Neural cell (in vitro differentiated cells): ENCODE data around the gene FHOD3. TPM values are rescaled to one million over a fixed set of nuclear protein-coding genes. Genes with fewer than 3 reads are reported as not detected.

ENCODE experiments used
- H2AFZ ChIP-seq: fragments of 200-600, 300-800 bp; sonication (generic), shearing (Covaris generic); 2 replicates; pipeline ENCODE4 v1.6.0; 2014; ENCODE audit warnings: low read depth, mild to moderate bottlenecking, antibody characterized with exemption, low read length, moderate library complexity
- H3F3A ChIP-seq: fragments of 200-600 bp; shearing (Covaris generic); 2 replicates; pipeline ENCODE4 v1.6.1; 2016; ENCODE audit warnings: mild to moderate bottlenecking, moderate library complexity, mixed read lengths, antibody characterized with exemption, low read length; ENCODE audit not compliant: insufficient read depth, poor library complexity, severe bottlenecking
- H3K27ac ChIP-seq: fragments of 200-600, 300-800 bp; sonication (generic), shearing (Covaris generic); 2 replicates; pipeline ENCODE4 v1.5.1; 2014; ENCODE audit warnings: mild to moderate bottlenecking, low read length, moderate library complexity
- H3K27me3 ChIP-seq: fragments of 300-800, 200-600 bp; sonication (generic), shearing (Covaris generic); 2 replicates; pipeline ENCODE4 v1.6.0; 2014; ENCODE audit warnings: mild to moderate bottlenecking, low read depth, low read length, moderate library complexity; ENCODE audit not compliant: insufficient read depth
- H3K36me3 ChIP-seq: fragments of 300-800, 200-600 bp; sonication (generic), shearing (Covaris generic); 2 replicates; pipeline ENCODE4 v1.5.1; 2014; ENCODE audit warnings: mild to moderate bottlenecking, antibody characterized with exemption, low read length, moderate library complexity; ENCODE audit not compliant: insufficient read depth
- H3K4me2 ChIP-seq: fragments of 300-800, 200-600 bp; sonication (generic), shearing (Covaris generic); 2 replicates; pipeline ENCODE4 v1.6.0; 2014; ENCODE audit warnings: mild to moderate bottlenecking, low read length
- H3K4me3 ChIP-seq: fragments of 300-800, 200-600 bp; sonication (generic), shearing (Covaris generic); 2 replicates; pipeline ENCODE4 v1.5.1; 2014; ENCODE audit warnings: mild to moderate bottlenecking, low read length, moderate library complexity
- H3K79me2 ChIP-seq: fragments of 200-600 bp; shearing (Covaris generic); replicated peaks from 2 replicates; pipeline ENCODE4 v1.6.0; 2014; ENCODE audit warnings: mild to moderate bottlenecking, low read length, moderate library complexity; ENCODE audit not compliant: insufficient read depth
- H3K9ac ChIP-seq: fragments of 300-800, 200-600 bp; sonication (generic), shearing (Covaris generic); 2 replicates; pipeline ENCODE4 v1.6.1; 2016; ENCODE audit warnings: mild to moderate bottlenecking, low read length, mixed read lengths
- H3K9me2 ChIP-seq: fragments of 200-600 bp; shearing (Covaris generic); 2 replicates; pipeline ENCODE4 v1.6.1; 2016; ENCODE audit warnings: mild to moderate bottlenecking, low read length, mixed read lengths; ENCODE audit not compliant: insufficient read depth
- H3K9me3 ChIP-seq: fragments of 200-600, 300-800 bp; sonication (generic), shearing (Covaris generic); 2 replicates; pipeline ENCODE4 v1.6.1; 2016; ENCODE audit warnings: mild to moderate bottlenecking, mixed run types, low read length, moderate library complexity, mixed read lengths
- H4K20me1 ChIP-seq: fragments of 200-600 bp; shearing (Covaris generic); 2 replicates; pipeline ENCODE4 v1.6.1; 2016; ENCODE audit warnings: mild to moderate bottlenecking, mixed run types; ENCODE audit not compliant: insufficient read depth
- EP300 ChIP-seq: fragments of 450-650 bp; conservative IDR thresholded peaks from 2 replicates; pipeline ENCODE4 v1.6.1; 2014; ENCODE audit warnings: antibody characterized with exemption, mild to moderate bottlenecking, moderate library complexity; ENCODE audit not compliant: poor library complexity, severe bottlenecking
- EZH2 ChIP-seq: fragments of 200-600, 300-800 bp; shearing (Covaris generic), sonication (generic); IDR thresholded peaks from 2 replicates; pipeline ENCODE4 v1.6.1; 2014; ENCODE audit warnings: antibody characterized with exemption, low read length, borderline replicate concordance, mild to moderate bottlenecking; ENCODE audit not compliant: insufficient read depth, poor library complexity, severe bottlenecking
- MXI1 ChIP-seq: fragments of 450-650 bp; conservative IDR thresholded peaks from 2 replicates; pipeline ENCODE4 v1.6.1; 2014; ENCODE audit warnings: antibody characterized with exemption, mild to moderate bottlenecking; ENCODE audit not compliant: poor library complexity, severe bottlenecking
- POLR2AphosphoS5 ChIP-seq: IDR thresholded peaks from 2 replicates; pipeline ENCODE4 v1.6.1; 2012
- RAD21 ChIP-seq: fragments of 450-650 bp; conservative IDR thresholded peaks from 2 replicates; pipeline ENCODE4 v1.6.1; 2014; ENCODE audit warnings: antibody characterized with exemption, mild to moderate bottlenecking, moderate library complexity
- REST ChIP-seq: IDR thresholded peaks from 2 replicates; pipeline ENCODE4 v1.6.1; 2012; ENCODE audit warnings: borderline replicate concordance
- SMC3 ChIP-seq: fragments of 450-650 bp; conservative IDR thresholded peaks from 2 replicates; pipeline ENCODE4 v1.6.1; 2014; ENCODE audit warnings: antibody characterized with exemption, mild to moderate bottlenecking, moderate library complexity; ENCODE audit not compliant: poor library complexity
- TAF1 ChIP-seq: IDR thresholded peaks from 2 replicates; pipeline ENCODE4 v1.6.1; 2012; ENCODE audit warnings: low read depth
- polyA plus RNA-seq: library from polyadenylated mRNA; depleted of rRNA; stranded (reverse); fragments of >200 nt; gene quantifications from 2 replicates; pipeline ENCODE4 v1.2.3, GENCODE V29; 2014
- TF ChIP-seq, protein P1 (sequence below): fragments of 450-650 bp; IDR thresholded peaks from 2 replicates; pipeline ENCODE4 v1.5.1; 2014; ENCODE audit warnings: antibody characterized with exemption, mild to moderate bottlenecking, moderate library complexity; ENCODE audit not compliant: poor library complexity, severe bottlenecking

Gene FHOD3
- polyA plus RNA-seq, 1 donor from 2014 or later: 19.4 TPM

DNA sequence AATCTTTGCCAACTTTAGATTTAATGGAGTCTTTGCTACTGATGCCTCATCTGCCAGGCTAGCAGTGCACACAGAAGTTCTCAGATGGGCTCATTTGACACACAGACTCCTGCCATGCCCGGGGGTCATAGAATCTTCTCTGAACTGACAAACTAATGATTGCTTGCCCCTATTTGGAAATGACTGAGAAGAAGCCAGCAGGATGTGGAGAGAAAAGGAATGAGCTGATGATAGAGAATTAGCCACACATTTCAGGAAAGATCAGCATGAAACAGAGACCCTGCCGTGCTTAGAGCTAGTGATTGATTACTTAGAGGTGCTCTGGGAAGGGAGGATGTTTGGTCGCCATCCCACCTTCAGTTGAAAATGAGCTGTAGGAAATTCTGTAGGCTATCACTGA, 352.8 kb downstream of the FHOD3 start:
- Histone ChIP-seq H3K4me2 (no peak overlapping the region), H3K9me2 (no peaks in the 10 kb centered on the region), H3F3A (no peaks in the 10 kb centered on the region), H3K4me3 (no peak overlapping the region), H3K36me3 (no peaks in the 10 kb centered on the region), H3K27me3 (no peaks in the 10 kb centered on the region), H4K20me1 (no peaks in the 10 kb centered on the region), H3K9me3 (no peaks in the 10 kb centered on the region), H3K27ac (no peak overlapping the region), H3K79me2 (no peaks in the 10 kb centered on the region), H3K9ac (no peak overlapping the region), H2AFZ (no peak overlapping the region)
- TF ChIP-seq EZH2 (no peak), TAF1 (no peak), POLR2AphosphoS5 (no peak), RAD21 (no peak), SMC3 (no peak), REST (no peak), EP300 (no peak)

DNA sequence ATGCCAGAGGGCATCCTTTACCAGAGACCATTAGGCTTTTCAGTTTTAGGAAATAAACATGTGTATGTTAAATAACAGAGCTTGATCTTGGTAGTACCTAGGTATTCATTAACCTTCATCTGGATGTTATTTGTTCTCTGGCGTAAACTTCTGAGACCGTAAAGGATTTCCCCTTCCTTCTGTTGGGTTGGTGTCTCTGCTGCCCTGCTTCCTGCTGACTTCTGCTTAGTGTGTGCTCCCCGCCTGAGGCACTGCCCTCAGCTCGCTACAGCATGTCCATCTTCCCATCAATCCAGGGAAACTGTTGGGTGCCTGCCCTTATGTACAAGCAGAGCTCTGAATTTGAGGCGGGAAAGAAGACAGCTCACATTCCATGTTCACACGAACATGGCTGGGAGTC, 353.4 kb downstream of the FHOD3 start:
- no peaks in the 10 kb centered on the region for H3F3A ChIP-seq
- H3K27ac ChIP-seq: no peak overlapping the region
- H3K27me3 ChIP-seq: no peaks in the 10 kb centered on the region
- H3K36me3 ChIP-seq: no peaks in the 10 kb centered on the region
- no peak overlapping the region for H3K4me2 ChIP-seq
- no peaks in the 10 kb centered on the region for H3K9me2 ChIP-seq
- H3K4me3 ChIP-seq: no peak overlapping the region
- H3K9me3 ChIP-seq: no peaks in the 10 kb centered on the region
- TF ChIP-seq, protein P1, sequence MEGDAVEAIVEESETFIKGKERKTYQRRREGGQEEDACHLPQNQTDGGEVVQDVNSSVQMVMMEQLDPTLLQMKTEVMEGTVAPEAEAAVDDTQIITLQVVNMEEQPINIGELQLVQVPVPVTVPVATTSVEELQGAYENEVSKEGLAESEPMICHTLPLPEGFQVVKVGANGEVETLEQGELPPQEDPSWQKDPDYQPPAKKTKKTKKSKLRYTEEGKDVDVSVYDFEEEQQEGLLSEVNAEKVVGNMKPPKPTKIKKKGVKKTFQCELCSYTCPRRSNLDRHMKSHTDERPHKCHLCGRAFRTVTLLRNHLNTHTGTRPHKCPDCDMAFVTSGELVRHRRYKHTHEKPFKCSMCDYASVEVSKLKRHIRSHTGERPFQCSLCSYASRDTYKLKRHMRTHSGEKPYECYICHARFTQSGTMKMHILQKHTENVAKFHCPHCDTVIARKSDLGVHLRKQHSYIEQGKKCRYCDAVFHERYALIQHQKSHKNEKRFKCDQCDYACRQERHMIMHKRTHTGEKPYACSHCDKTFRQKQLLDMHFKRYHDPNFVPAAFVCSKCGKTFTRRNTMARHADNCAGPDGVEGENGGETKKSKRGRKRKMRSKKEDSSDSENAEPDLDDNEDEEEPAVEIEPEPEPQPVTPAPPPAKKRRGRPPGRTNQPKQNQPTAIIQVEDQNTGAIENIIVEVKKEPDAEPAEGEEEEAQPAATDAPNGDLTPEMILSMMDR: no peak
- TF ChIP-seq POLR2AphosphoS5 (no peak), MXI1 (no peak), REST (no peak), EZH2 (no peak), EP300 (no peak), RAD21 (no peak), TAF1 (no peak), SMC3 (no peak)
- no peaks in the 10 kb centered on the region for H4K20me1 ChIP-seq
- H2AFZ ChIP-seq: no peak overlapping the region
- no peak overlapping the region for H3K9ac ChIP-seq
- no peaks in the 10 kb centered on the region for H3K79me2 ChIP-seq
